ENCODE measurements around the gene FOXP4. TPM values are rescaled to one million over a fixed set of nuclear protein-coding genes. Genes with fewer than 3 reads are reported as not detected.

FOXP4 gene
- total and polyA plus RNA-seq, 2 of the 13 experiments (the other 11 are each of a cell fraction or from before 2014, with no cell fraction given), result 11.0 to 12.4 TPM

DNA sequence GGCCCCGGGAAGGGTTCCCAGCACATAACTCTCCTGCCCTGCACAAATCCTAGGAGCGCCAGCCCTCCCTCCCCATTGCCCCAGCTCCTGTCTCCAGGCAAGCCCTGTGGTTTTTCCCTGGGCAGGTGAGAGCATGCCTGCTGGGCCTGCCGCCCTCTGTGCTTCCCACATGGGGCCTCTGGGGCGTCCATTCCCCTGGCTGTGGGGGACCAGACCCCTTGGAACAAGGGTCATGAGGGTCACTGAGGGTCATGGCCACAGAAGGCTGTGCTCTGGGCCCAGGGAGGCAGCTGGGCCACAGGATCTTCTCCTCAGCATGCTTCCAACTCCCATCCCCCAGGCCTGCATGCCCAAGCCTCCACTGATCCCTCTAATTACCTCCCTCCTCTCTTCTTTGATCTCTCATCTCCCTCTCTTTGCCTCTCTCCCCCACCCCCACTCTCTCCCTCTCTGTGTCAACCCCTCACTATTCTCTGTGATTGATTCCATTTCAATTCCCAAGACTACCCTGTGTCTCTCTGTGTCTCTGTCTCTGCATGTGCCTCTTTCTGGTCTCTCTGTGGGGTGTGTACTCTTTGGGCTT lies 98.2 kb downstream of the FOXP4 start (continued):
- TF ChIP-seq ZNF687 (CRISPR knock-in tag; IDR thresholded peaks at IDR 0.05) (peak; percentile 40), KLF15 (CRISPR knock-in tag; IDR thresholded peaks at IDR 0.05; ENCODE audit: borderline replicate concordance) (no peak), MED13 (CRISPR knock-in tag; IDR thresholded peaks at IDR 0.05) (no peak), ZIK1 (CRISPR knock-in tag; IDR thresholded peaks at IDR 0.05; ENCODE audit: borderline replicate concordance, low read depth) (no peak), ZNF460 (CRISPR knock-in tag; IDR thresholded peaks at IDR 0.05; ENCODE audit: borderline replicate concordance) (no peak), ZNF660 (CRISPR knock-in tag; IDR thresholded peaks at IDR 0.05; ENCODE audit: borderline replicate concordance, low read depth) (no peak), HNF4A (CRISPR knock-in tag; IDR thresholded peaks at IDR 0.05) (peak; percentile 53; the same call in 1 of the 2 replicates), RXRA (CRISPR knock-in tag; IDR thresholded peaks at IDR 0.05) (0 out of 2 replicates have a peak, but pooled peaks have one; percentile 22), FOXK1 (CRISPR knock-in tag; IDR thresholded peaks at IDR 0.05; ENCODE audit: borderline replicate concordance, low read depth) (no peak), RXRB (CRISPR knock-in tag; IDR thresholded peaks at IDR 0.05; ENCODE audit: borderline replicate concordance) (0 out of 2 replicates have a peak, but pooled peaks have one; percentile 19), SOX5 (CRISPR knock-in tag; IDR thresholded peaks at IDR 0.05; ENCODE audit: borderline replicate concordance) (no peak), HOXA5 (CRISPR knock-in tag; IDR thresholded peaks at IDR 0.05) (no peak), MTA1 (CRISPR knock-in tag; IDR thresholded peaks at IDR 0.05; ENCODE audit: borderline replicate concordance) (0 out of 2 replicates have a peak, but pooled peaks have one; percentile 20), ZNF20 (CRISPR knock-in tag; IDR thresholded peaks at IDR 0.05) (no peak), ZBTB46 (CRISPR knock-in tag; IDR thresholded peaks at IDR 0.05; ENCODE audit: borderline replicate concordance) (0 out of 2 replicates have a peak, but pooled peaks have one; percentile 54), ZNF33A (CRISPR knock-in tag; IDR thresholded peaks at IDR 0.05; ENCODE audit: borderline replicate concordance) (no peak)
- TF ChIP-seq, protein P1, sequence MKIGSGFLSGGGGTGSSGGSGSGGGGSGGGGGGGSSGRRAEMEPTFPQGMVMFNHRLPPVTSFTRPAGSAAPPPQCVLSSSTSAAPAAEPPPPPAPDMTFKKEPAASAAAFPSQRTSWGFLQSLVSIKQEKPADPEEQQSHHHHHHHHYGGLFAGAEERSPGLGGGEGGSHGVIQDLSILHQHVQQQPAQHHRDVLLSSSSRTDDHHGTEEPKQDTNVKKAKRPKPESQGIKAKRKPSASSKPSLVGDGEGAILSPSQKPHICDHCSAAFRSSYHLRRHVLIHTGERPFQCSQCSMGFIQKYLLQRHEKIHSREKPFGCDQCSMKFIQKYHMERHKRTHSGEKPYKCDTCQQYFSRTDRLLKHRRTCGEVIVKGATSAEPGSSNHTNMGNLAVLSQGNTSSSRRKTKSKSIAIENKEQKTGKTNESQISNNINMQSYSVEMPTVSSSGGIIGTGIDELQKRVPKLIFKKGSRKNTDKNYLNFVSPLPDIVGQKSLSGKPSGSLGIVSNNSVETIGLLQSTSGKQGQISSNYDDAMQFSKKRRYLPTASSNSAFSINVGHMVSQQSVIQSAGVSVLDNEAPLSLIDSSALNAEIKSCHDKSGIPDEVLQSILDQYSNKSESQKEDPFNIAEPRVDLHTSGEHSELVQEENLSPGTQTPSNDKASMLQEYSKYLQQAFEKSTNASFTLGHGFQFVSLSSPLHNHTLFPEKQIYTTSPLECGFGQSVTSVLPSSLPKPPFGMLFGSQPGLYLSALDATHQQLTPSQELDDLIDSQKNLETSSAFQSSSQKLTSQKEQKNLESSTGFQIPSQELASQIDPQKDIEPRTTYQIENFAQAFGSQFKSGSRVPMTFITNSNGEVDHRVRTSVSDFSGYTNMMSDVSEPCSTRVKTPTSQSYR (CRISPR knock-in tag; IDR thresholded peaks at IDR 0.05; ENCODE audit: borderline replicate concordance), result peak; percentile 41; the same call in 1 of the 2 replicates
- TF ChIP-seq, protein P2, sequence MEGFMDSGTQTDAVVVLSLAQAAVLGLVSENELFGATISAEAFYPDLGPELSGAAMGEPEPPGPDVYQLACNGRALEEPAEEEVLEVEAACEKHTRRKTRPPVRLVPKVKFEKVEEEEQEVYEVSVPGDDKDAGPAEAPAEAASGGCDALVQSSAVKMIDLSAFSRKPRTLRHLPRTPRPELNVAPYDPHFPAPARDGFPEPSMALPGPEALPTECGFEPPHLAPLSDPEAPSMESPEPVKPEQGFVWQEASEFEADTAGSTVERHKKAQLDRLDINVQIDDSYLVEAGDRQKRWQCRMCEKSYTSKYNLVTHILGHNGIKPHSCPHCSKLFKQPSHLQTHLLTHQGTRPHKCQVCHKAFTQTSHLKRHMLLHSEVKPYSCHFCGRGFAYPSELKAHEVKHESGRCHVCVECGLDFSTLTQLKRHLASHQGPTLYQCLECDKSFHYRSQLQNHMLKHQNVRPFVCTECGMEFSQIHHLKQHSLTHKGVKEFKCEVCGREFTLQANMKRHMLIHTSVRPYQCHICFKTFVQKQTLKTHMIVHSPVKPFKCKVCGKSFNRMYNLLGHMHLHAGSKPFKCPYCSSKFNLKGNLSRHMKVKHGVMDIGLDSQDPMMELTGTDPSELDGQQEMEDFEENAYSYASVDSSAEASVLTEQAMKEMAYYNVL (CRISPR knock-in tag; IDR thresholded peaks at IDR 0.05; ENCODE audit: borderline replicate concordance), result no peak

Data from HepG2 (cell line).